Parathyroid adenoma (tissue), 2 donors: ENCODE data around the gene PLXNC1.

Source experiments
- H2AFZ ChIP-seq: fragments of 300-600 bp; sonication (generic); one replicate; pipeline ENCODE4 v1.7.0; 2017; ENCODE audit warnings: antibody characterized with exemption, mild to moderate bottlenecking
- H3K27ac ChIP-seq: fragments of 300-600 bp; sonication (generic); one replicate; pipeline ENCODE4 v1.7.0; 2017
- H3K27me3 ChIP-seq: fragments of 300-600 bp; sonication (generic); one replicate; pipeline ENCODE4 v1.7.0; 2017; ENCODE audit warnings: low read length; ENCODE audit not compliant: control insufficient read depth, insufficient read depth
- H3K36me3 ChIP-seq: fragments of 300-600 bp; sonication (generic); one replicate; pipeline ENCODE4 v1.7.0; 2017; ENCODE audit warnings: low read length; ENCODE audit not compliant: control insufficient read depth, insufficient read depth
- H3K4me1 ChIP-seq: fragments of 300-600 bp; sonication (generic); one replicate; pipeline ENCODE4 v1.7.0; 2017; ENCODE audit warnings: control low read depth
- H3K4me2 ChIP-seq: fragments of 300-600 bp; sonication (generic); one replicate; pipeline ENCODE4 v1.7.0; 2017; ENCODE audit warnings: low read length
- H3K4me3 ChIP-seq: fragments of 300-600 bp; sonication (generic); one replicate; pipeline ENCODE4 v1.7.0; 2017; ENCODE audit warnings: low read depth, low read length
- H3K79me2 ChIP-seq: fragments of 300-600 bp; sonication (generic); one replicate; pipeline ENCODE4 v1.7.0; 2017; ENCODE audit warnings: control low read depth
- H3K9ac ChIP-seq: fragments of 300-600 bp; sonication (generic); one replicate; pipeline ENCODE4 v1.7.0; 2017; ENCODE audit warnings: mild to moderate bottlenecking
- H3K9me3 ChIP-seq: fragments of 300-600 bp; sonication (generic); one replicate; pipeline ENCODE4 v1.7.0; 2017; ENCODE audit warnings: low read length; ENCODE audit not compliant: control insufficient read depth
- TF ChIP-seq, protein P1 (sequence below): fragments of 300-600 bp; sonication (generic); IDR thresholded peaks from one replicate; pipeline ENCODE4 v1.7.0; 2017; ENCODE audit warnings: antibody characterized with exemption, mild to moderate bottlenecking
- donor health status: primary hyperparathyroidism.

Gene PLXNC1

GRCh38 chr12:94261786-94262185, 113.4 kb downstream of the PLXNC1 start:
- Histone ChIP-seq H3K9me3 (no peaks in the 10 kb centered on the region), H3K27ac (no peak overlapping the region), H3K4me3 (no peak overlapping the region), H3K4me1 (no peaks in the 10 kb centered on the region), H2AFZ (no peak overlapping the region), H3K79me2 (no peaks in the 10 kb centered on the region), H3K36me3 (no peaks in the 10 kb centered on the region), H3K9ac (no peak overlapping the region), H3K27me3 (no peaks in the 10 kb centered on the region), H3K4me2 (no peak overlapping the region)
- TF ChIP-seq, protein P1, sequence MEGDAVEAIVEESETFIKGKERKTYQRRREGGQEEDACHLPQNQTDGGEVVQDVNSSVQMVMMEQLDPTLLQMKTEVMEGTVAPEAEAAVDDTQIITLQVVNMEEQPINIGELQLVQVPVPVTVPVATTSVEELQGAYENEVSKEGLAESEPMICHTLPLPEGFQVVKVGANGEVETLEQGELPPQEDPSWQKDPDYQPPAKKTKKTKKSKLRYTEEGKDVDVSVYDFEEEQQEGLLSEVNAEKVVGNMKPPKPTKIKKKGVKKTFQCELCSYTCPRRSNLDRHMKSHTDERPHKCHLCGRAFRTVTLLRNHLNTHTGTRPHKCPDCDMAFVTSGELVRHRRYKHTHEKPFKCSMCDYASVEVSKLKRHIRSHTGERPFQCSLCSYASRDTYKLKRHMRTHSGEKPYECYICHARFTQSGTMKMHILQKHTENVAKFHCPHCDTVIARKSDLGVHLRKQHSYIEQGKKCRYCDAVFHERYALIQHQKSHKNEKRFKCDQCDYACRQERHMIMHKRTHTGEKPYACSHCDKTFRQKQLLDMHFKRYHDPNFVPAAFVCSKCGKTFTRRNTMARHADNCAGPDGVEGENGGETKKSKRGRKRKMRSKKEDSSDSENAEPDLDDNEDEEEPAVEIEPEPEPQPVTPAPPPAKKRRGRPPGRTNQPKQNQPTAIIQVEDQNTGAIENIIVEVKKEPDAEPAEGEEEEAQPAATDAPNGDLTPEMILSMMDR: no peak

DNA sequence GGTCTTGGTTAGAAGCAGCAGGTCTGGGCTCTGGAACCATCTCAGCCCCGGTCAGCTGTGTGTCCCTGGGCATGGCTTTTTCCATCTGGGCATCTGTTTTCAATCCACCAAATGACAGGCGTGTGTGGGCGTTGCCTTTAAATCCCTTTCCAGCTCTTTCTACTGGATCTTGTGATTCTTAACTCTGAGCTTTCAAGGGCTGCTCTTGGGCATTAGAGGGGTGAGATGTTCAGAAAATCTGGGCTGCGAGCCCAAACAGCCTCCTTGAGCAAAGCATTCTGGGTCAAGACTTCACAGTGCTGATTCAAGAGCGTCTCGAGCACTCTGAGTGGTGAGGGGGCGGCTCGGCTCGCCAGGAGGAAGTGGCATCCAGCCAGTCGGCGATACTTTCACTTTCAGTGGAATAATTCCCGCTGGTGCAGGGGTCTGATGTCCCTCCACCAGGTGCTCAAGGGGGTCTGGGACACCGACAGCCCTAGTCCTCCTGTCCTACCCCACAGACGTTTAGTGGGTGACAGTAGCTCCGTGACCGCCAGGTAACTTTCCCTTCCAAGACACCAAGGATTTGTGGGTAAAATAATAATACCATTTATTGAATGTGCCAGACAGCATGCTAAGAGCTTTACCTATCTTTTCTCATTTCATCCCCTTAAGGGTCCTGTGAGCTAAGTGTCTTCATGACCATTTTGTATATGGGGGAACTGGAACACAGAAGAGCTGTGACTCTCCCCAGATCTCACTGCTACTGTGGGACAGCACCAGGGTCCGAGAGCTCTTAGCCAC, 114.0 kb downstream of the PLXNC1 start:
- Histone ChIP-seq H3K9ac (no peak overlapping the region), H3K79me2 (no peaks in the 10 kb centered on the region), H3K9me3 (no peaks in the 10 kb centered on the region), H3K4me3 (no peak overlapping the region), H3K36me3 (no peaks in the 10 kb centered on the region), H3K4me1 (no peaks in the 10 kb centered on the region), H3K27ac (no peak overlapping the region), H3K4me2 (peak overlapping the region; percentile 27), H2AFZ (no peak overlapping the region), H3K27me3 (no peaks in the 10 kb centered on the region)
- TF ChIP-seq, protein P1: no peak

DNA sequence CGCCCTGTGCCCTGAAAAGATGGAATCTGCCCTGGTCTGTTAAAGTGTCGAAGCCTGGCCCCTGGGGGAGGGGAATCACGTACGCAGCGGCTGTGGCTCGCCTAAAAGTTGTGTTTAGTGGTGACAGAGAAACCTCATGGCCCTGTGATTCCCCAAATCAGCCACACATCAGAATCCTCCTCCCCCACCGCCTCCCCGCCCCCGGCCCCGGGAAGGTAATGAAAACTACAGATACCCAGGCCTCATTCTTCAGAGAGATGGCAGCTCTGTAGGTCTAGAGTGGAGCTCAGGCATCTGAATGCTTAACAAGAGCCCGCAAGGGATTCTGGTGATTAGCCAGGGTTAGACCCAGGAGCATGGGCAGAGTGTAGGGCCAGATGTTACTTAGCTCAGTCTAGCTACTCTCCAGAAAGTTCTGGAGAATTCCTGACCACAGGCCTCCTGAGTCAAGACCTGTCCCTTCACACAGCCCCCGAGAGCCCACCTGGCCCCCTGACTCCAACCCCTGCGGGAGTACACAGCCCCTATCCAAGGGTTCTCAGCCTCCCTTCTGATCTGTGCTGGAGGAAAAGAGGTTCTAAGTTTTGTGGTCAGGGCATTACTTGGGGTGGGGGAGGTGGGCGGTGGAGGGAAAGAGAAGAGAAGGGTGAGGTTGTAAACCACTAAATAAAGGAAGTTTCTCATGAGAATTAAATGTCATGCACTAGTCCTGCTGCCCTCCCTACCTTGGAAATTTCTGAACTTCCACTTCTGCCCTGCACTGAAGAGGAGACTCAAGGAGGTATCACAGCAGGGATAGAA, 114.8 kb downstream of the PLXNC1 start:
- TF ChIP-seq, protein P1: no peak
- H3K9me3 ChIP-seq: no peaks in the 10 kb centered on the region
- no peak overlapping the region for H3K9ac ChIP-seq
- no peaks in the 10 kb centered on the region for H3K27me3 ChIP-seq
- H3K36me3 ChIP-seq: no peaks in the 10 kb centered on the region
- H3K4me1 ChIP-seq: no peaks in the 10 kb centered on the region
- no peak overlapping the region for H3K27ac ChIP-seq
- no peak overlapping the region for H3K4me3 ChIP-seq
- H3K4me2 ChIP-seq: no peak overlapping the region
- no peak overlapping the region for H2AFZ ChIP-seq
- no peaks in the 10 kb centered on the region for H3K79me2 ChIP-seq

GRCh38 chr12:94263905-94264561, 115.7 kb downstream of the PLXNC1 start:
- H3K9me3 ChIP-seq: no peaks in the 10 kb centered on the region
- H3K4me2 ChIP-seq: no peak overlapping the region
- no peak overlapping the region for H3K9ac ChIP-seq
- no peak overlapping the region for H3K4me3 ChIP-seq
- TF ChIP-seq, protein P1: no peak
- H3K79me2 ChIP-seq: no peaks in the 10 kb centered on the region
- no peaks in the 10 kb centered on the region for H3K27me3 ChIP-seq
- no peaks in the 10 kb centered on the region for H3K36me3 ChIP-seq
- H3K27ac ChIP-seq: no peak overlapping the region
- H2AFZ ChIP-seq: no peak overlapping the region
- no peaks in the 10 kb centered on the region for H3K4me1 ChIP-seq
